HG02610 (cell line): Measurements from ENCODE around the gene MYOD1.

Source experiments
- ATAC-seq: cut with Tn5 transposase; IDR thresholded peaks from one replicate; pipeline ENCODE4 v1.9.1; 2021; ENCODE audit warnings: mild to moderate bottlenecking, moderate library complexity; ENCODE audit not compliant: unreplicated experiment

The MYOD1 gene

DNA sequence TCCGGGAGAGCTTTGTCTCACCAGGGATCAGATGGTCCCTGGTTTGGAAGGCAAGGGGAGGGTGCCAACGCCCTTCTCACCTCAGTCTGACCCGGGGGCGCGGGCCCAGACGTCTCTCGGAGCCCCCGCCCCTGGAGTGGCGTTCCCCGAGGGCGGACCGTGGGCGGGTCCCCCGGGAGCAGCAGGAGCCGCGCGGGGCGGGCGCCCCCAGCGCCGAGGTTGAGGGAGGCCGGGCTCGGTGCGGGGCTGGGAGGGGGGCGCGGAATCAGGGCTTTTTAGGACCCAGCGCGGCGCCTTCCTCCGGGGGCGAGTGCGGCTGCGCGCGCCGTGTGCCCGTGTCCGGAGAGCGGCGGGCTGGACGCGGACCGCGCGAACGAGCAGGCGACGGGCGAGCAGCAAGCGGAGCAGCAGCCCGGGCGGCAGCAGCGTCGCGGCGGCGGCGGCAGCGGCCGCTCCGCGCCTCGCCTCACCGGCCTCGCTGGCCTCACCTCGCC, 15.1 kb downstream of the MYOD1 start, which contains the start of gene KCNC1:
TSS of gene KCNC1 (plus strand) at position 364 of the 494 bp plus-strand sequence. CDS start 1,222 bp downstream, outside the sequence.
- no peak for ATAC-seq

- no peak for ATAC-seq
These were observed 15.8 kb downstream of the MYOD1 start for GRCh38 chr11:17734986-17735817.

GRCh38 chr11:17735818-17736578, 16.6 kb downstream of the MYOD1 start:
- no peak for ATAC-seq

DNA sequence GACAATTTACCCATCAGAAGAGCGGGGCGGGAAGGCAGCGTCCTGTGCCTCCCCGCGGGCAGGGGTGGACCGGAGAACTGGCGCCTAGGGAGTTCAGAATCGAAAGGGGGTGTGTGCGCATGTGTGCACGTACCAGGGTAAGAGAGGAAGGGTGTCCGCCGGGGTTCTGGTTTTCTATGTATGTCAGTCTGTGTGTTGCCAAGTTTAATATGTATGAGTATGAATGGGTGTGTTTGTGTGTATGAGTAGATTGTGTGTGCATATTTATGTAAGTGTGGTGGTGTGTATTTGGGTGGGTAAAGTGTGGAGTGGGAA, 17.2 kb downstream of the MYOD1 start:
- ATAC-seq: no peak

DNA sequence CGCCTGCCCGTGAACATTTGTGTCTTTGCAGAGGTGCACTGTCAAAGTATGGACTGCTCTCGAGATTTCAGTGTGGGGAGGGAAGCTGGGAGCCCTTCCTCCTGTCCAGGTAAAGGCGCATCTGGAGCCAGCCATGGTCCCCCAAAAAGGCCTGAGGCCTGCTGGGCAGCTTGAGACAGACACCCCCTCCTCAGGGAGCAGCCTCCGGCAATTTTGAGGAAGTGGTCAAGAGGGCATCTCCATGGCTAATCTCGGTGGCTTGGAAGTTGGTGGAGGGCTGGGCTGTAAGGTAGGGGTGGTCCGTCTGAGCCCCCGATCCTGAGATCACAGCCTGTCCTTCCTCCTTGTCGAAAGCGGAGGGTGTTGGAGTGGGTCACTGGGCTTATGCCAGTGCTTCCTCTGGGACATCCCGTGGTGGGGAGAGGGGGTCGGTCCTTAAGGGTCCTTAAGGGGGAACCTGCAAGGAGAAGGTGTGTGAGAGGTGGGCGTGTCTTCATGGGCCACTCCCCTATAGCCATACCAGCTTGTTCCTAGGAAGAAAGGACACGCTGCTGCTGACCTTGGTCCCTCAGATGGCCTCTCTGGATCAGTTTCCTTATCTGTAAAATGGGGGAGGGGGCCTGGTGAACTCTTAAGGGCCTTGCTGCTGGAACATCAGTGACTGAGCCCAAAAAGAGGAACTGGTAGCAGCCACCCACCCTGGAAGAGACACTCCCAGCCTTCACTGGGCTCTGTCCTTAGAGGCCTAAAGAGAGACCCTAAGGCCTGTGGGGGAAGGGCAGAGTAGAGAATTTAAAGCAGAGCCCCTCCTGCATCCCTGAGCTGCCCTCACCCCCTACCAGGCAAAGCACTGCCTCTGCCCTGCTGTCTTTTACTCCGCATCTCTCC, 17.8 kb downstream of the MYOD1 start:
- ATAC-seq: no peak

GRCh38 chr11:17738151-17738973, 19.0 kb downstream of the MYOD1 start:
- no peak for ATAC-seq

- no peak for ATAC-seq
These were observed 20.6 kb downstream of the MYOD1 start for GRCh38 chr11:17739945-17740338.

- no peak for ATAC-seq
These were observed 21.4 kb downstream of the MYOD1 start for GRCh38 chr11:17740649-17741235.

GRCh38 chr11:17741487-17741886, 22.1 kb downstream of the MYOD1 start:
- ATAC-seq: no peak

- ATAC-seq: no peak
These were observed 22.6 kb downstream of the MYOD1 start for GRCh38 chr11:17742019-17742418.

- no peak for ATAC-seq
These were observed 23.8 kb downstream of the MYOD1 start for GRCh38 chr11:17743026-17743807.

DNA sequence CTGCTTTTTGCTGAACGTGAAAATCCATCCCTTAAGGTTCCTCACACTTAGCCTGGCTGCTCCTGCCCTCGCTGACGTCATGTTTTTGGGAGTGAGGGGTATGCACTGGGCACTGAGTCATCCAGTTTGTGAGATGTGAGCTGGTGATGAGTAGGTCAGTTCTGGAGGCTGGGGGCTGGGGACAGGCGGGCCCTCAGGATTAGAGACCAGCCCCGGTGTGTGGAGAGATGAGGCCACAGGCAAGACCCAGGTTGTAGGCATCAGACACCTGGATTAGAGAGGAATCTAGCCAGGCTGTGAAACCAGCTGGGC, 24.4 kb downstream of the MYOD1 start:
- no peak for ATAC-seq

DNA sequence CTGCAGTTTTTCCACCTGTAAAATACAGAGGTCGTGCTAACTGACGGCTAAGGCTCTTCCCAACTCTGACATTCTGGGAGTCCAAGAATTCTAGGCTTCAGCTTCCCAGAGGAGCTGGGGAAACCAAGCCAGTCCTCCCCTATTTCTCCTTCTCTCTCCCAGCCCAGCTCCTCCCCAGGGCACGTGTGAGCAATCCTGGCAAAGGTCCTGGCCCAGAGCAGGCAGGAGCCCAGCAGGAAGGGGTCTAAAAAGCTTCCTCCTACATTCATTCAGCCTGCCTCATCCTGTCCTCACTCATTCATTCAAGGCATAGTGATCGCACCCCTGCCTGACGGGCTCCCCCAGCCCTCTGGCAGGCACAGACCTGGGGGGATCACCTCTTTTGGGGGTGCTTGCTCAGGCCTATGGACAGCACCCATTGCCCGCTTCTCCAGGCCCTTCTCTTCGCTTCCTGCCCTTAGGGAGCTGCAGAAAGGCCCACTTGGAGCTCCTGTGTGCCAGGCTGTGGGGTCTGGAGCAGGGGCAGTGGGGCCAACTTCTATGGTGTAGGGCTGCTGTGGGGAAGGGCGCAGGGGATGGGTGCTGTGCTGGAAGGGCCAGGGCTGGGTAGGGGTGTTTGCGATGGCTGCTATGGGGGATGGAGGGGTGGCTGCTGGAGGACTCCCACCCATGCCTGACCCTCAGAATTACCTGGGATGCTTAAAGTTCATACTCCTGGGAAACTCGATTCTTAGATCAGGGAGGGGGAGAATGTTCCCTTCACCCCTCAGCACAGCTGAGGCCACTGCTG, 25.0 kb downstream of the MYOD1 start:
- no peak for ATAC-seq

GRCh38 chr11:17745023-17745772, 25.8 kb downstream of the MYOD1 start:
- ATAC-seq: no peak

DNA sequence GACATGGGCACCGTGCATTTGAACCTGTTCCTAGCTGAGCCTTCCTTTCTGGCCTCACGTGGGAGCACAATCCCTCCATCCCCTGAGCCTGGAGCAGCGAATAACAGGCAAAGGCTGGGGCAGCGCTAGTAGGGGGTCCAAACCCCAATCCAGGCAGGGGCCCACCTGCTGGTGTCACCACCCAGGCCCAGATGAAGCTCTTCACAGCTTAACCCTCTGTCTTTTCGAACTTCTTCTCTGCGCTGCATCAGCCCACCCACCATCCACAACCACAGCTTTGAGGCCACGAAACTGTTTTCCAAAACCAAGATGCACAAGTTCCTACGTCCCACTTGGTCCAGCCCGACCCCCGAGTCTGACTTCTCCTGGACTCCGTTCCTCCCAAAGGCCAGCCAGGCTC, 26.7 kb downstream of the MYOD1 start:
- no peak for ATAC-seq

- ATAC-seq: no peak
These were observed 28.0 kb downstream of the MYOD1 start for GRCh38 chr11:17747131-17747955.

DNA sequence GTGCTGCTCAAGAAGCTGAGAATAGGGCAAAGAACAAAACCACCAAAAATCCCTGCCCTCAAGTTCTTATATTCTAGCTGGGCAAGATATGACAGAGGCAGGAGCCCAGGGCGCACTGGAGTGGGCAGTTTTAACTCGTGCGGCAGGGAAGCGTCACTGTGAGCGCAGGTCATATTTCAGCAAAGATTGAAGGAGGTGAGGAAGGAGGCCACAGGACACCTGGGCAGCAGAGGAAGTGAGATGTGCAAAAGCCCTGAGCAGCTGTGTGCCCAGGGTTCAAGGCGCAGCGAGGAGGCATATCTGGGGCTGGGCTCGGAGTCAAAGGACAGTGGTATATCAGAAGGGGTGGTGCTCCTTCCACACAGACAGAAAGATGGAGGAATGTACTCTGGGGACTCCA, 28.7 kb downstream of the MYOD1 start:
- ATAC-seq: no peak
